KMS-11 (cell line): ENCODE measurements around the gene CFAP161.

Experiments
- H2AFZ ChIP-seq: fragments of 200-600 bp; sonication (generic); 2 replicates; pipeline ENCODE4 v1.6.1; 2016; ENCODE audit warnings: antibody characterized with exemption, mixed run types, low read depth
- H3K27ac ChIP-seq: fragments of 200-600 bp; sonication (generic); 2 replicates; pipeline ENCODE4 v1.6.1; 2016; ENCODE audit warnings: mild to moderate bottlenecking, mixed run types
- H3K27me3 ChIP-seq: fragments of 200-600 bp; sonication (generic); 2 replicates; pipeline ENCODE4 v1.6.1; 2017; ENCODE audit warnings: mild to moderate bottlenecking, low read depth, mixed run types, moderate library complexity; ENCODE audit not compliant: insufficient read depth
- H3K36me3 ChIP-seq: fragments of 200-600 bp; sonication (generic); 2 replicates; pipeline ENCODE4 v1.6.1; 2017; ENCODE audit warnings: mild to moderate bottlenecking, mixed run types; ENCODE audit not compliant: insufficient read depth
- H3K4me1 ChIP-seq: fragments of 200-600 bp; sonication (generic); 2 replicates; pipeline ENCODE4 v1.6.1; 2016; ENCODE audit warnings: mild to moderate bottlenecking, low read depth, mixed run types; ENCODE audit not compliant: poor library complexity, severe bottlenecking
- H3K4me2 ChIP-seq: fragments of 200-600 bp; sonication (generic); 2 replicates; pipeline ENCODE4 v1.7.0; 2016; ENCODE audit warnings: mild to moderate bottlenecking, mixed run types
- H3K4me3 ChIP-seq: fragments of 200-600 bp; sonication (generic); IDR thresholded peaks from 2 replicates; pipeline ENCODE4 v1.6.1; 2017; ENCODE audit warnings: low read depth, low read length, mixed read lengths; ENCODE audit not compliant: insufficient read depth
- H3K79me2 ChIP-seq: fragments of 200-600 bp; sonication (generic); 2 replicates; pipeline ENCODE4 v1.6.1; 2016; ENCODE audit warnings: low read depth, mixed run types; ENCODE audit not compliant: insufficient read depth
- H3K9ac ChIP-seq: fragments of 200-600 bp; sonication (generic); 2 replicates; pipeline ENCODE4 v1.6.1; 2016; ENCODE audit warnings: mild to moderate bottlenecking, mixed run types
- H4K20me1 ChIP-seq: fragments of 200-600 bp; sonication (generic); 2 replicates; pipeline ENCODE4 v1.6.1; 2016; ENCODE audit warnings: mild to moderate bottlenecking, mixed run types; ENCODE audit not compliant: insufficient read depth
- CTCF ChIP-seq: fragments of 200-600 bp; sonication (generic); conservative IDR thresholded peaks from 2 replicates; pipeline ENCODE4 v1.6.1; 2017; ENCODE audit warnings: low read depth, mild to moderate bottlenecking, antibody characterized with exemption, low read length, moderate library complexity, mixed read lengths

The CFAP161 gene

DNA sequence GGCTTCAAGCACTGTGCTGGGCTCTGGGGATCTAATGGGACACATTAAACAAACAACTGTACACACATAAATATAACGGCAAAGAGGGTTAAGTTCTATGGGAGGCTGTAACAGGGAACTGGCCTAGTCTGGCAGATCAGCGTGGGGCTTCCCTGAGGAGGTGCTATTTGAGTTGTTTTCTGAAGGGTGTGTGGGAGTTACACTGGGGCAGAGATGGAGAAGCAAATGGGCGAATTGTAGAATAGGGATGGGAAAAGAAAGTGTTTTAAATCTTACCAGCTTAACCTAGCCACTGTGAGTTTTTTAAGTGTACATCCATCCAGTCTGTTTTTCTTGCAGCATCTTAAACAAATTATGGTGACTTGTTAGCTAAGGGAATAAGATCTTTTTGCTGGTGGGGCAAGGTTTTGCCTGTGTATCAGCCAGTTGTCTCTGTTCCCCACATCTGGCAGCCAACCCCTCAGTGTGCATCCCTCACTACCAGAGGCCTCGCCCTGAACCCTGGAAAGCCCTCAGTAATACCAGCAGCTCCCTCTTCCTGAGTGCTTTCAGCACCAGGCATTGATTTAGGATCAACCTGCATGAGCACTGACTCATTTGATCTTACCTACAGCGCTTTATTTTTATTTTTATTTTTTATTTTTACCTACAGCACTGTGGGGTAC lies 51.7 kb downstream of the CFAP161 start:
- no peak overlapping the region for H3K27ac ChIP-seq

DNA sequence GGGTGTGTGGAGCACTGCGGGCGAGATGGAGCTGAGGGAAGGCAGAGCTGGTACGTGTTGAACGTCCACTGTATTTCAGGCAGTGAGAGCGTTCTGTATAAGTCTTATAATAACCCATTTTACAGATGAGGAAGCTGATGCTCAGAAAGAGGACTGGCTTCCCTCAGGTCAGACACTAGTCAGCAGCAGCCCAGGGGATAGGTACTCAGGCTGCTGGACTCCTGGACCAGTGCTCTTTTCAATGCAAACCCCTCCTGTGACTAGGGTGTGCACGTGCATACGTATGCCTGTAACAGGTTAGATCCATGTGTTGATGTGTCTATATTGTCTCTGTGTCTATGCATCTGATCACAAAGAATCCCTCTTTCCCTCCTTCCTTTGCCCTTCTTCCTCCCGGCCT lies 54.3 kb downstream of the CFAP161 start:
- Histone ChIP-seq H3K27ac (no peak overlapping the region), H3K4me3 (no peak overlapping the region), H3K9ac (no peak overlapping the region), H3K79me2 (no peaks in the 10 kb centered on the region), H3K27me3 (no peaks in the 10 kb centered on the region), H3K4me1 (no peaks in the 10 kb centered on the region), H3K36me3 (no peaks in the 10 kb centered on the region), H4K20me1 (no peaks in the 10 kb centered on the region), H3K4me2 (no peak overlapping the region), H2AFZ (no peak overlapping the region)
- no peak for TF ChIP-seq CTCF

More for the DNA sequence above, 51.7 kb downstream of the CFAP161 start:
- TF ChIP-seq CTCF, result no peak
- Histone ChIP-seq H3K4me1 (no peaks in the 10 kb centered on the region), H2AFZ (no peak overlapping the region), H3K9ac (no peak overlapping the region), H3K27me3 (no peaks in the 10 kb centered on the region), H3K4me3 (no peak overlapping the region), H3K79me2 (no peaks in the 10 kb centered on the region), H3K36me3 (no peaks in the 10 kb centered on the region), H3K4me2 (no peak overlapping the region), H4K20me1 (no peaks in the 10 kb centered on the region)

GRCh38 chr15:81189583-81190283 lies 55.7 kb downstream of the CFAP161 start:
- H3K27me3 ChIP-seq, result no peaks in the 10 kb centered on the region
- no peak overlapping the region for H3K9ac ChIP-seq
- no peaks in the 10 kb centered on the region for H4K20me1 ChIP-seq
- no peaks in the 10 kb centered on the region for H3K4me1 ChIP-seq
- TF ChIP-seq CTCF, result no peak
- H3K4me2 ChIP-seq, result no peak overlapping the region
- H3K27ac ChIP-seq, result no peak overlapping the region
- no peaks in the 10 kb centered on the region for H3K79me2 ChIP-seq
- no peaks in the 10 kb centered on the region for H3K36me3 ChIP-seq
- no peak overlapping the region for H2AFZ ChIP-seq
- H3K4me3 ChIP-seq, result no peak overlapping the region

- H3K36me3 ChIP-seq, result no peaks in the 10 kb centered on the region
- H3K79me2 ChIP-seq, result no peaks in the 10 kb centered on the region
- H3K4me2 ChIP-seq, result no peak overlapping the region
- no peak overlapping the region for H3K9ac ChIP-seq
- no peaks in the 10 kb centered on the region for H3K4me1 ChIP-seq
- TF ChIP-seq CTCF, result no peak
- no peaks in the 10 kb centered on the region for H4K20me1 ChIP-seq
- H2AFZ ChIP-seq, result no peak overlapping the region
- H3K4me3 ChIP-seq, result no peak overlapping the region
- no peaks in the 10 kb centered on the region for H3K27me3 ChIP-seq
- H3K27ac ChIP-seq, result no peak overlapping the region
Observed at GRCh38 chr15:81190922-81191507, 56.9 kb downstream of the CFAP161 start.
